B cell (primary cell): ENCODE data around the gene MTHFD2L.

Experiments
- EZH2 ChIP-seq: IDR thresholded peaks from 2 replicates; pipeline ENCODE4 v1.6.1; 2012; ENCODE audit warnings: borderline replicate concordance, low read depth, mild to moderate bottlenecking, moderate library complexity, low read length; ENCODE audit not compliant: insufficient read depth, poor library complexity, severe bottlenecking
- TF ChIP-seq, protein P1 (sequence below): fragments of 200-600 bp; IDR thresholded peaks from one replicate; pipeline ENCODE4 v1.8.0; 2022; ENCODE audit warnings: antibody characterized with exemption, mild to moderate bottlenecking

DNA sequence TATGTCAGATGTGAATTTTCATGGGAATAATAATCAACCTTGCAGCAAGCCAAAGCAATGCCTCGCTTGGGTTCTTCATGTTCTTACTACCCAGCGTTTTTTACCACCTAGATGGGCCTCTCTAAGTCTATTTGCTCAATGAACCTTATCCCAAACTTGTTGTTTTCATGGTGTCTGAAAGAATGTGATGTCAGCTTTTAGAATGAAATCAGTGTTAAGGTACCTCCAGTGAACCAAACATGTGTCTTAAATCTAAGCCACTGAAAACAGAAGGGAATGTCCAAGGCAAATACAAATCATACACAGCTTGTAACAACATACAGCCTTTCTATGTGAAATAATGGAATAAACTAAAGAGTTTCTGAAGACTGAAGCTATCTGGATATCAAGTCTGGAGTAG is 157.0 kb downstream of the MTHFD2L start:
- TF ChIP-seq, protein P1, sequence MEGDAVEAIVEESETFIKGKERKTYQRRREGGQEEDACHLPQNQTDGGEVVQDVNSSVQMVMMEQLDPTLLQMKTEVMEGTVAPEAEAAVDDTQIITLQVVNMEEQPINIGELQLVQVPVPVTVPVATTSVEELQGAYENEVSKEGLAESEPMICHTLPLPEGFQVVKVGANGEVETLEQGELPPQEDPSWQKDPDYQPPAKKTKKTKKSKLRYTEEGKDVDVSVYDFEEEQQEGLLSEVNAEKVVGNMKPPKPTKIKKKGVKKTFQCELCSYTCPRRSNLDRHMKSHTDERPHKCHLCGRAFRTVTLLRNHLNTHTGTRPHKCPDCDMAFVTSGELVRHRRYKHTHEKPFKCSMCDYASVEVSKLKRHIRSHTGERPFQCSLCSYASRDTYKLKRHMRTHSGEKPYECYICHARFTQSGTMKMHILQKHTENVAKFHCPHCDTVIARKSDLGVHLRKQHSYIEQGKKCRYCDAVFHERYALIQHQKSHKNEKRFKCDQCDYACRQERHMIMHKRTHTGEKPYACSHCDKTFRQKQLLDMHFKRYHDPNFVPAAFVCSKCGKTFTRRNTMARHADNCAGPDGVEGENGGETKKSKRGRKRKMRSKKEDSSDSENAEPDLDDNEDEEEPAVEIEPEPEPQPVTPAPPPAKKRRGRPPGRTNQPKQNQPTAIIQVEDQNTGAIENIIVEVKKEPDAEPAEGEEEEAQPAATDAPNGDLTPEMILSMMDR = no peak
- no peak for TF ChIP-seq EZH2
